NOMO-1 (cell line): ENCODE results near the gene NPAS2.
A peak's percentile ranks its signal among the peaks of the same experiment; 100 is the strongest.

ENCODE experiments used
- DNase-seq, 2 experiments: peaks; one replicate each; lab custom pipeline; 2025; ENCODE audit not compliant: unreplicated experiment in 2 of 2; lab: John Stamatoyannopoulos, UW

The NPAS2 gene

DNA sequence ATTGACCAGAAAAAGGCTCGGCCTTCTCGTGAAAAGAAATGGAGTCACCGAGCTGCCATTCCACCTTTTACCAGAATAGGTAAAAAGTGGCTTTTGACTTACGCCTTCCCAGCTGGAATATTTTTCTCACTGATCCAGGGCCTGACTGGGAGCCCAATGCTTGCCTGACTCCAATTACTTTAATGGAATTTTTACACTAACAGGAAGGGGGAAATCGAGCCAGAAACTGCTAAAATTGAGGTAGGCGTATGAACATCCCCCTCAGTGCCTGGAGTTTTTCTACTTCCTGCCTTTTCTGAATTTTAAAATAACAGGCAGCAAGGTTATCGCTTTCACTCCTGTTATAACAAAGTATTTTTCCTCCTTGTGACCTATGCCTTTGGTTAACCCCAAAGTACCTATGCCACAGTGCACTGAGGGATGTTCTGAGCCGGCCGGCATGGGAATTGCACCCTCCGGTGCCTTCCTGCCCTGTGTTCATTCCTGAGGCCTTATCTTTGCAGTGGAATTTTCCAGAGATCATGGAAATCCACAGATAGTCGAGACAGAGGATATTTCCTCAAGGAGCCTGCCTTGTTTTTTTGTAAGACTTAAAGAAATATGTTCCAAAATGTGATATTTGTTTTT, 163.9 kb downstream of the NPAS2 start:
- no peak for DNase-seq

DNA sequence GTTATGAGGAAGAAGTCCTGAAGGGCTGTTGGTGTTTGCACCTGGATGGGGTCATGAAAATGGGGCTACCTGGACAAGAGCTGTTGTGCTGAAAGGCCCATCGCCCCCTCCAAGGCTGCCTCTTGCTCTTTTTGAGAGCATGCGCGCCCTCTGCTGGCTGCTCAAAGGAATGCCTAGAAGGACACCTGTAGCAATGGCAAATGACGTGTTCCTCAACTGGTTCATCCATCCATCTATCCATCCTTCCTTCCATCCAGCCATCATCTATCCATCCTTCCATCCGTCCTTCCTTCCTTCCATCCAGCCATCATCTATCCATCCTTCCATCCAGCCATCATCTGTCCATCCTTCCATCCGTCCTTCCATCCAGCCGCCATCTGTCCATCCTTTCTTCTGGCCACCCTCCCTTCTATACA, 165.0 kb downstream of the NPAS2 start:
- peak; percentile 31 to 62 for DNase-seq

DNA sequence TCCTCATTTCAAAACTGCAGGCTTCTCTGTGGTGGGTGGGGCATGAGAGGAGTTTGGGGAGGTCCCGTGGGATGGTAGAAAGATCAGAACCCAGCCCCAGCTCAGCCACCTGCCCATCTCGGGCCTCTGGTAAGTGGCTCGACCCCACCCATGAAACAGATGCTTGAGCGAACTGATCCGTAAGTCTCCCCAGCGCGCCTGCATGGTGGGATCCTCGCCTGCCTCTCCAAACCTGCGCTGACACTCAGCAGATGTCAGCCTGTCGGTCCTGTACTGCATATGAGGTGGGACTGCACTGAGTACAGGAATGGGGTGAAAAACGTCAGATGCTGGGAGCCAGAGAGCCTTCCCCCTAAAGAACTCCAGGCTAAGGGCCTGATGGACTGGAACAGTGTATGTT, 166.2 kb downstream of the NPAS2 start:
- DNase-seq: no peak

DNA sequence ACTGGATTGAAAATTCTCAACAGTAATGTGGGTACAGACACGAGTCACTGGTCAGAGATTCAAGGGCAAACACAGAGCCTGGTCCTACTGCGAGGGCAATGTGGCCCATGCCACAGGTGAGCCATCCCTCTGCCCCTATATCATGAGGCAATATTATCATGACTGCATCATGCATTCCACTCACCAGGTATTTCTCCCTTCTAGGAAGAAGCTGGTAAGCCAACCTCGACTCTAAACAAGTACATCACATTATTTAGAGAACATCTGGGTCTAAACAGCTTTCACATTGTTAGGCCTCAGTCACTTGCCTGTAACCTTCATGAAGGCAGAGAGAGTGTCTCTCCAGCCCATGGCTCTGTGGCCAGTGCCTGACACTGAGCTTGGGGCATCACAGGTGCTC, 167.6 kb downstream of the NPAS2 start:
- no peak for DNase-seq

DNA sequence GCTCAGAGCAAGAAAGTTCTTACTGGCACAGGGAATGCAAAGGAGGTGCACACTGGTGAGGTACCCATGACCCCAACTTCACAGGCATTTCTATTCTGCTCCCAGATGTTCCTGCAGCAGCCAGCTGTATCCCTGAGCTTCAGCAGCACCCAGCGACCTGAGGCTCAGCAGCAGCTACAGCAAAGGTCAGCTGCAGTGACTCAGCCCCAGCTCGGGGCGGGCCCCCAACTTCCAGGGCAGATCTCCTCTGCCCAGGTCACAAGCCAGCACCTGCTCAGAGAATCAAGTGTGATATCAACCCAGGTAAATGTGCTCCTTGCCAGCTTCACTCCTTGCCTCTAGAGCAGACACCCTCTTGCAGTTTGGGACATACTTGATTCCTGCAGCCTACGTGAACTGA, 168.0 kb downstream of the NPAS2 start:
- DNase-seq: no peak

DNA sequence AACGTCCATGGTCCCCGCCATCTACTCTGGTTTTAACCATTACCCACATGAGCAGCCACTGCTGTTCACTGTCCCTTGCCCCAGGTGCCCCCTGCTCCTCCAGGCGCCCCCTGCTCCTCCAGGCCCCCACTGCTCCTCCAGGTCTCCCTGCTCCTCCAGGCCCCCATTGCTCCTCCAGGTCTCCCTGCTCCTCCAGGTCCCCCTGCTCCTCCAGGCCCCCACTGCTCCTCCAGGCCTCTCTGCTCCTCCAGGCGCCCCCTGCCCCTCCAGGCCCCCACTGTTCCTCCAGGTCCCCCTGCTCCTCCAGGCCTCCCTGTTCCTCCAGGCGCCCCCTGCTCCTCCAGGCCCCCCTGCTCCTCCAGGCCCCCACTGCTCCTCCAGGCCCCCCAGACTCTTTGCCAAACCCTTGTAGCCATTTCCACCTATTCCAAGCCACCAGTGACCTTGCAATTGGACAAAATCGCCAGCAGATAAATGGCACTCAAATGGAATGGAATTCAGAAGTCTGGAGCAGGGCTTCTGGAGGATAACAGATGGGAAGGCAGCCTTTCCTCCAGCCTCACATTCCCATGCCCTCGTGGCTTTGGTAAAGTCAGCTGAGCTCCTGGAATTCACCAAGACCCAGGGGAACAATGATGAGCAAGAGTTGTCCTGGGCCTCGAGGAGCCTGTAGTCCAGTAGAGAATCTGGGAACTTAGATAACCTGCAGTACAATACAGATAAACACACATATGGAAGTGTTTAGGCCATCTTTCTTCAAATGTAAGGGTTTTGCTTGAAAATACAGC, 168.9 kb downstream of the NPAS2 start:
- DNase-seq: no peak

DNA sequence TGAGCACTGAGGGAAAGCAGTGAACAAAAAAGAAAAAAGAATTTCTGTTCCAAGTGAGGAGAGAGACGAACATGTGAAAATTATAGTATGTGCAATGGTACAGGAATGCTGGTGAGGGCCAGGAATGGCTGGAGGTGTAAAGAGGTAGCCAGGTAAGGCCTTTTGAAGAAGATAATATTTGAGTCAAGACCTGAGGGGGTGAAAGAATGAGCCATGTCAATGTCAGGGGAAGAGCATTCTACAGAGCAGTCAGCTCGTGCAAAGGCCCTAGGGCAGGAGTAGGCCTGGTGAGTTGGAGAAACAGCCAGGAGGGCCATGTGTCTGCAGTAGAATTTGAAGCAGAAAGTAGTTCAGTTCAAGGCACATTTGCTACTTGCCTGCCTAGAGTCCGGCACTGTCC, 169.7 kb downstream of the NPAS2 start:
- no peak for DNase-seq

DNA sequence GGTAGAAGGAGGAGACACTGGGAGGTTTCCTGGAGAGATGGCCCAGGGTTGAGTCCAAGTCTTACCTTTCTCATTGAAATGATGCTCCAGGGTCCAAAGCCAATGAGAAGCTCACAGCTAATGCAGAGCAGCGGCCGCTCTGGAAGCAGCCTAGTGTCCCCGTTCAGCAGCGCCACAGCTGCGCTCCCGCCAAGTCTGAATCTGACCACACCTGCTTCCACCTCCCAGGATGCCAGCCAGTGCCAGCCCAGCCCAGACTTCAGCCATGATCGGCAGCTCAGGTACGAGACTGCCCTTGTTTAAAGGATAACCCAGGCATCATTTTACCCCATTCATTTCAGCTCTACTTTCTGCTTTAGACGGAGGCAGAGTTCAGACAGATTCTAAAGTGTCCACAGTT, 170.2 kb downstream of the NPAS2 start:
- DNase-seq: no peak

DNA sequence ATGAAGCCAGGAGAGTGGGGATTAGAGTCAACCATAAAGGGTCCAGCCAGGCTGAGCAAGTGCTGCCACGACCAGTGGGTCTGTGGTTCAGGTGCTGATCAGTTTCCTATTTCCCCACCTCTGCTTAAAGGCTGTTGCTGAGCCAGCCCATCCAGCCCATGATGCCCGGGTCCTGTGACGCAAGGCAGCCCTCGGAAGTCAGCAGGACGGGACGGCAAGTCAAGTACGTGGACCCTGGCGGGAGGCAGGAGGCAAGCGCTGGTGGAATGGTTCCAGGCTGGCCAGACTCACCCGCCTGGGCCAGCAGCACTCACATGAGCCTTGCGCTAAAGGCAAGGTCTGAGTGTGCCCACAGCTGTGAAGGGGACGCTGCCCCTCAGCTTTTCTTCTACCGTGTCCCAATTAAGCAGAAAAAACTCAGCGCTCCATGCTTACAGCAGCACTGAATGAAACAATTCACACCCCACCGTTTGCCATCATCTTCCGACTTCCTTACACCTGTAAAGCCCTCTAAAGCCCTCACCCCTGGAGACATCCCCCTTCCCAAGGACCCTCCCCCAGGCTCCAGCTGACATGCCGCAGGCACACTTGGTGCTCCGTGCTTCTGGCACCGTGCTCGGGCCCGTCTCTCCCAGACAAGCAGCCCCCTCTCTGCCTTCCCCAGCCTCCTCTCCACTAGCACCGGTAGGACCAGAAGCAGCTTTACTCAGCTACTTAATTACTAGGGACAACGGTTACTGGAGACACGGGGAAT, 170.9 kb downstream of the NPAS2 start:
- no peak for DNase-seq

DNA sequence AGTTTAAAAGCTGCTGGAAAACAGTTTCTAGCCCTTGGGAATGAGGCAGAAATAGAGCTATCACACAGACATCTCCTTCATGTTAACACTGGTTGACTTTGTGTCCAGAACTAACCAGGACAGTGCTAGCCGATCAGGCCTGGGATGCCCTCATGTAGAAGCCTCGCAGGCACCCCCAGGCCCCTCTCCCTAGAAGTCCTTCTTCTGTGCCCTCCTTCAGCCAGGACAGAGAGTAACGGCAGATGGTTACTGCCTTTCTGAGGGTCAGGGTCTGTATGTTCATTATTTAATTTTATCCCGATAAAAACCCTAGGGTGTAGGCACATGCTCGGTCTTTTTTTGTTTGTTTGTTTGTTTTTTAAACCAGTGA, 171.4 kb downstream of the NPAS2 start:
- no peak for DNase-seq

DNA sequence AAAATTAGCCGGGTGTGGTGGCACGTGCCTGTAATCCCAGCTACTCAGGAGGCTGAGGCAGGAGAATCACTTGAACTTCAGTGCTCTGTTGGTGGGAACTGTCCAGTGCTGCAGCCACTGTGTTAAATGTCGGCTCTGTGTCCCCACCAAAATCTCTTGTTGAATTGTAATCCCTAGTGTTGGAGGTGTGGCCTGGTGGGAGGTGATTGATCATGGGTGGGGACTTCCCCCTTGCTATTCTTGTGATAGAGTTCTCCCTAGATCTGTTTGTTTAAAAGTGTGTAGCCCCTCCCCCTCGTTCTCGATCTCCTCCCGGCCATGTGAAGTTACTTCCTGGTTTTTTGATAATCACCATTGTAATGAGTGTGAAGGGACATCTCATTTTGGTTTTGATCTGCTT, 172.3 kb downstream of the NPAS2 start:
- DNase-seq: peak in 1 of 2 experiments; percentile 14

DNA sequence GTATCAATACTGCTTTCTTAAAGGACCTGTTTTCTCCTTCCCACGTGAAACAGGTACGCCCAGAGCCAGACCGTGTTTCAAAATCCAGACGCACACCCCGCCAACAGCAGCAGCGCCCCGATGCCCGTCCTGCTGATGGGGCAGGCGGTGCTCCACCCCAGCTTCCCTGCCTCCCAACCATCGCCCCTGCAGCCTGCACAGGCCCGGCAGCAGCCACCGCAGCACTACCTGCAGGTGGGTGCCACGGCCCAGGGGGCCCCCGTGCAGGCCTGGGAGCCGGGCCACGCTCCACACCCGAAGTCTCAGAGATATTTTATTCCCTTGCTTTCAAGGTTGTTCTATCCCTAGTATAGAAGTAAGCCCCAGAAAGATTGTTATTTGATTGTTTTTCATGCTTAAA, 173.4 kb downstream of the NPAS2 start:
- DNase-seq: no peak

DNA sequence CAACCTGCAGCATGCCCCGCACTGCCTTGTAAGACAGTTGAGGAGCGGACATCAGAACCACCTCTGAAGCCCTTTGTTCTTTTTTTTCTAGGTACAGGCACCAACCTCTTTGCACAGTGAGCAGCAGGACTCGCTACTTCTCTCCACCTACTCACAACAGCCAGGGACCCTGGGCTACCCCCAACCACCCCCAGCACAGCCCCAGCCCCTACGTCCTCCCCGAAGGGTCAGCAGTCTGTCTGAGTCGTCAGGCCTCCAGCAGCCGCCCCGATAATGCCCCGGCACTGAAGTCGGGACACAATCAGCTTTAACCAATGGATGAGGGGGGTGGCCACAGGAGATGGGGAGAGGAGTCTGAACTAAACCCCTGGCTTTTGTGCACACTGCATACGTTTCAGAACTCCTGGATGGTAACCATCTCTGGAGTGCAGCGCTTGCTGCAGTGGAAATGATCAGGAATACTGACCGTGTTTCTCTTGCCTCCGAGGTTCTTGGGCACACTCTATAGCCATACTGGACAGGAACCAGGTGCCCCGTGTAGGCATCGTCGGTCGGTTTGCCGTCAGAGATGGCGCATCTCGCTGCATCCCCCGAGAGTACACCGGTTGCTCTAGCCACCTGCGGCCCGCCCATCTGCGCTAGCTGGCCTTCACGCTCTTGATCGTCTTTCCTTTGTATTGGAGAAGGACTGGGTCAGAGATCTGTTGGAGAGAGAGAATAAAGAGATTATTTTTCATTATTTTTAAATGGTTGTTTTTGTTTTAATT, 175.6 kb downstream of the NPAS2 start:
- DNase-seq: no peak

DNA sequence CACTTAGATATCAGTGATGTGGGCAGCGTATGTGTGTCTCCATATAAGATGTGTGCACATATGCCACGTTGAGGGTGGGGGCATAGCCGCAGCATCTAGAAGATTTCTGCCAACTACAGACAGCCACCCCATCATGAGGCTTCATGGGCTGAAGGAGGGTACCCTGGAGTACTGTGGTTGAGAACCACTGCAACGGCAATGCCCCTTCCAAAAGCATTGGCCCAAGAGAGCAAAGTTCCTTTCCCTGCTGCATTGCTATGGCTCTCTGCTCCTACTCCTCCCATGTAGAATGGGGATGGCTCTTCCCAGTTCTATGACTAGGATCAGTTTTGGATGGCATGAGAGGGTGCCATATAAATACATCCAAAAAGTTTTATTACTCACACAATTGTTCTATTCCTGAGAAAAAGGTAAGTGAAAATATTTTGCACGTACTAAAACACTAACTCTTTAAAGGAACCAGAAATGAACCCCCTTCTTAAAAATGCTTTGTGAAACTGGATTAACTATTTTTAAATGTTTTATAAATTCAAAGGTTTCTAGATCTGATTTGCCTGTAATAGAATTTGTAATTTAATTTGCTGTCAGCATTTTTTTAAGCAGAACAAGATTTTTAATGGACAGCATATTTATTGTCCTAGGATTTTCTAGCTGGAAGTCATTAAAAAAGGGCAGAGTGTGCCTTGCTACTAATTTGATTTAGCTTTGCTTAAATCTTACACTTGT, 177.7 kb downstream of the NPAS2 start:
- DNase-seq: no peak

DNA sequence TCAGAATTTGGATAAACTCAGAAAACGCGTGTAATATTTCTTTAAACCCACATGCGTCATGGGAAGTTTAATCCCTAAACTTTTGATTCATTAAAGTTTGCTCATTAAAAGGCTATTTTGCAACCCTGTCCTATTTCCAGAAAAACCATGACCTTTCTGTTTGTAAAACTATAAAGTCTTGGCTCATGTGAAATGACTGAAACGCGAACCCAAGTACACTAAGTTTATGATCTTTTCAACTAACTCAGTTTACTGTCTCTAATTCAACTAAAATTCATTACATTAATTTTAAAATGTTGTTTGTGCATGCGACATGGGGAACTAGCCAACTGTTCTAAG, 178.3 kb downstream of the NPAS2 start:
- no peak for DNase-seq

DNA sequence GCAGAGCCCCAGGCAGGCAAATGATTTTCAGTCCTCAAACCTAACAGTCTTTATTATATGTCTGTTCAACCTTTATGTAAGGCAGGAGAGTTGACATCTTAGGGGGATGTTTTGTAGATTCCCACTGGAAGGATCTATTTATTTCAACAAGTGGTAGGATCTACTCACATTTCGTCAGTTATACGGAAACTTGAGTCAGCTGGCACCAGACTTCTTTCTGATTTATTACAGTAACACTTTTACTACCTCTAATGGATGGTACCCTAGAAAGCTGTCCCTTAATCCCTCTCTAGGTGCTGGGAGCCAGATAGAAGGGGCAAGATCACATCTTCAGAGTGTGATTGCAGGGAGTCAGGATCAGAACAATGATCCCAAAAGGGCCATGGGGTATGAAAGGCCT, 180.1 kb downstream of the NPAS2 start:
- no peak for DNase-seq

DNA sequence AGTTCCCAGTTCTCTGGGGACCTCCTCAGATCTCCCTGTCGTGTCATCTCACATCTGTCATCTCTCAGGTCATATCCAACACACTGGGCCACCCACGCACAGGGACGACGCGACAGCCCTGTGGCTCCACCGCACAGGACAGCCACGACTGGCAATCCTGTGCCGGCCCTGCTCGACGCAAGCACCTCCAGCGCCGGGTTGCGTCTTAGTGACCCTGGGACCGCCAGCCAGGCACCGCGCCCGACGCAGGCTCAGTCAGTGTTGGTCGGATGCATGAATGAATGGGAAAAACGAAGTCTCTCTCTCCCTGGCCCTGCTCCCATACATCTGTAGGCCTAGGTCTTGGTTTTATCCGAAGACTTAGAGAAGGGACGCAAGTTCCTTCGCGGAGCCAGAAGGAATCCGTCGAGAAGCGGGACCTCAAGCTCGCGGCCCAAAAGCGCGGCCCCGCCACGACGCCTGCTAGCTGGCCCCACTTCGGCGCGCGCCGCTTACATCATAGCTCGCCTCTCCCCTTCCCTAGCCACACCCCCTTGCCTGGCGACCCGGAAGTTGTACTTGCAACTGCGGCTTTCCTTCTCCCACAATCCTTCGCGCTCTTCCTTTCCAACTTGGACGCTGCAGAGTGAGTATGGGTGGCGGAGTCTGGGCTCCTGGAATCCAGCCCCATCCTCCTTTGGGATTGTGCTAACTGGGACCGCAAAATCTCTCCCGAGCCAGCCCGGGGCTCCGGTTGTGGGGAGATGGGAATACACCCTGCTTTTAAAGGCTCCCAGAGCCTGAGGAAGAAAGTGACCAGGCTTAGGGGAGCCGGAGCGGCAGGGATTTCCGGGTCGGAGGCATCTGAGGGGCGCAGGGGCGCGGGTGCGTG, 182.0 kb downstream of the NPAS2 start, which contains the start of gene RPL31:
TSS of gene RPL31 (plus strand) at position 599 of the 871 bp plus-strand sequence. CDS start 413 bp downstream, outside the sequence.
- DNase-seq: peak; percentile 96 to 99

DNA sequence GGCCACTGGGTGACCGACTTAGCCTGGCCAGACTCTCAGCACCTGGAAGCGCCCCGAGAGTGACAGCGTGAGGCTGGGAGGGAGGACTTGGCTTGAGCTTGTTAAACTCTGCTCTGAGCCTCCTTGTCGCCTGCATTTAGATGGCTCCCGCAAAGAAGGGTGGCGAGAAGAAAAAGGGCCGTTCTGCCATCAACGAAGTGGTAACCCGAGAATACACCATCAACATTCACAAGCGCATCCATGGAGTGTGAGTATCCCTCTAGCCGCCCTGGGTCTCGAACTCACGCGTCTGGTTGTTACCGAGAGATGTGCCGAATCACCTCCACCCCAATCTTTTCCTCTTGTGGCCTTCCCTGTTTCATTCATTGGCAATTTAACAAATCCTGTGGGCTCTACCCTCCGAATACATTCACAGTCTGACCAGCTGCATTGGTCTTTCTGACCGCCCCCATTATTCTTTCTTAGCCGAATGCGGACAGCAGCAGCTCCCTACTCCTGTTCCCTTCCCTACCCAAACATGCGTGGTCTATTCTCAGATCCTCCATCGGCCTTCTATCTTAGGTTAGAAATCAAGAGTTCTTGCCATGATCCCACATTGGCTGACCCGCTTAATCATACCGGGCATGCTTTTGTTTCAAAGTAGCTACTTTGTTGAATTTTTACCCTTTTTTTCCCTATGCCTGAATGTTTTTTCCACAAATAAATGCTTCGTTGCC, 182.8 kb downstream of the NPAS2 start:
- DNase-seq: peak in 1 of 2 experiments; percentile 22

DNA sequence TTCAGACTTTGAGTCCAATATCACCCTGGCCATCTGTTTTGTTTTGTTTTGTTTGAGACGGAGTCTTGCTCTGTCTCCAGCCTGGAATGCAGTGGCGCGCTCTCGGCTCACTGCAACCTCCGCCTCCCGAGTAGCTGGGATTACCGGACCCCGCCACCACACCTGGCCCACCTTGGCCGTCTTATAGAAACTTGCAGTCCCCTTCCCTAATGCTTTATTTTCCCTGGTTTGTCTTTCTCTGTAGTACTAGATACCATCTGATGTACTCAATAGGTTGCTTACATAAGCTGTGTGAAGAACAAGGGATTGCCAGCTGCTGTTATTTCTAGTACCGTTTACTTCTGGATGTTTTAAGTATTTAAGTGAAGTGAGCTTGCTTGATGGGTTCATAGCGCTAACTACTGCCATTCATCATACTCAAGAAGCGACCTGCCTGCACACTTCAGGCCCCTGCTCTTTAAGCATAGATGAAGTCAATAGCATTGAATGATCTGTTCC, 183.4 kb downstream of the NPAS2 start:
- DNase-seq: peak in 1 of 2 experiments; percentile 8
